Central memory CD8-positive, alpha-beta T cell (primary cell): Measurements from ENCODE around the gene SLC12A3.
A peak's percentile ranks its signal among the peaks of the same experiment; 100 is the strongest.

ENCODE experiments used
- ATAC-seq: fragments of 150-1000 bp; cut with Tn5 transposase; replicated peaks from 2 replicates; pipeline ENCODE4 v1.10.0; 2022; ENCODE audit warnings: mild to moderate bottlenecking, moderate FRiP score, moderate number of reproducible peaks; ENCODE audit not compliant: poor library complexity, severe bottlenecking; ENCODE audit errors: extremely low read depth
- DNase-seq, 2 donors: peaks; one replicate each; pipeline ENCODE4 v3.0.0; 2021; ENCODE audit warnings: low spot score in 2 of 2
- H3K27ac Mint-ChIP-seq: one replicate; pipeline ENCODE4 v1.8.0; 2022; ENCODE audit warnings: low read depth, mild to moderate bottlenecking, moderate library complexity, mixed read lengths
- H3K27me3 Mint-ChIP-seq: one replicate; pipeline ENCODE4 v1.8.0; 2022; ENCODE audit warnings: mixed read lengths
- H3K36me3 Mint-ChIP-seq: one replicate; pipeline ENCODE4 v1.8.0; 2022; ENCODE audit warnings: mild to moderate bottlenecking, moderate library complexity, mixed read lengths; ENCODE audit not compliant: insufficient read depth
- H3K4me1 Mint-ChIP-seq: one replicate; pipeline ENCODE4 v1.8.0; 2022; ENCODE audit warnings: mixed read lengths
- H3K4me3 Mint-ChIP-seq: one replicate; pipeline ENCODE4 v1.8.0; 2022; ENCODE audit warnings: mild to moderate bottlenecking, moderate library complexity, mixed read lengths
- H3K9me3 Mint-ChIP-seq: one replicate; pipeline ENCODE4 v1.8.0; 2022; ENCODE audit warnings: mixed read lengths

SLC12A3 gene

GRCh38 chr16:56950881-56951771, 86.1 kb downstream of the SLC12A3 start:
- Mint-ChIP-seq H3K9me3 (no peaks in the 10 kb centered on the region), H3K4me3 (no peak overlapping the region), H3K27ac (peak overlapping the region; percentile 63), H3K27me3 (no peaks in the 10 kb centered on the region), H3K4me1 (peaks cover 18% of the 10 kb centered on the region), H3K36me3 (peaks cover 4% of the 10 kb centered on the region)
- DNase-seq (peak in 1 of 2 donors; percentile 23), ATAC-seq (peak; percentile 80)

GRCh38 chr16:56953006-56953405, 88.0 kb downstream of the SLC12A3 start:
- Mint-ChIP-seq H3K4me3 (no peak overlapping the region), H3K27me3 (no peaks in the 10 kb centered on the region), H3K27ac (no peak overlapping the region), H3K4me1 (peaks cover 14% of the 10 kb centered on the region), H3K9me3 (no peaks in the 10 kb centered on the region), H3K36me3 (peaks cover 3% of the 10 kb centered on the region)
- ATAC-seq (no peak), DNase-seq (no peak)

- DNase-seq (no peak), ATAC-seq (no peak)
- Mint-ChIP-seq H3K9me3 (no peaks in the 10 kb centered on the region), H3K27me3 (no peaks in the 10 kb centered on the region), H3K4me3 (no peak overlapping the region), H3K36me3 (no peaks in the 10 kb centered on the region), H3K27ac (no peak overlapping the region), H3K4me1 (peaks cover 6% of the 10 kb centered on the region)
Observed at GRCh38 chr16:56956076-56956475, 91.1 kb downstream of the SLC12A3 start.

GRCh38 chr16:56956756-56957155, 91.7 kb downstream of the SLC12A3 start:
- Mint-ChIP-seq H3K9me3 (no peaks in the 10 kb centered on the region), H3K36me3 (no peaks in the 10 kb centered on the region), H3K27ac (no peak overlapping the region), H3K4me3 (no peak overlapping the region), H3K4me1 (no peaks in the 10 kb centered on the region), H3K27me3 (no peaks in the 10 kb centered on the region)
- DNase-seq, result no peak
- ATAC-seq, result no peak

GRCh38 chr16:56960681-56961281, 95.8 kb downstream of the SLC12A3 start:
- Mint-ChIP-seq H3K27me3 (no peaks in the 10 kb centered on the region), H3K27ac (no peak overlapping the region), H3K9me3 (no peaks in the 10 kb centered on the region), H3K4me1 (peaks cover 16% of the 10 kb centered on the region), H3K36me3 (peaks cover 1% of the 10 kb centered on the region), H3K4me3 (no peak overlapping the region)
- no peak for ATAC-seq
- no peak for DNase-seq

- H3K9me3 Mint-ChIP-seq, result no peaks in the 10 kb centered on the region
- no peak for DNase-seq
- H3K36me3 Mint-ChIP-seq, result peaks cover 4% of the 10 kb centered on the region
- H3K27ac Mint-ChIP-seq, result no peak overlapping the region
- H3K4me3 Mint-ChIP-seq, result no peak overlapping the region
- peaks cover 23% of the 10 kb centered on the region for H3K4me1 Mint-ChIP-seq
- no peaks in the 10 kb centered on the region for H3K27me3 Mint-ChIP-seq
- no peak for ATAC-seq
Observed at GRCh38 chr16:56961386-56961785, 96.4 kb downstream of the SLC12A3 start.

GRCh38 chr16:56961851-56962281, 96.9 kb downstream of the SLC12A3 start, which contains the start of gene CETP:
Gene CETP, plus strand, starts transcription at chr16:56961950. Its CDS starts 30 bp downstream, at chr16:56961980.
- Mint-ChIP-seq H3K36me3 (peaks cover 4% of the 10 kb centered on the region), H3K27me3 (no peaks in the 10 kb centered on the region), H3K9me3 (no peaks in the 10 kb centered on the region), H3K4me1 (peaks cover 23% of the 10 kb centered on the region), H3K4me3 (no peak within 1 kb of the TSS), H3K27ac (no peak within 1 kb of the TSS)
- ATAC-seq, result no peak
- no peak for DNase-seq

- ATAC-seq (peak; percentile 91), DNase-seq (peak; percentile 90 to 99)
- Mint-ChIP-seq H3K27me3 (no peaks in the 10 kb centered on the region), H3K36me3 (peaks cover 4% of the 10 kb centered on the region), H3K4me1 (peaks cover 23% of the 10 kb centered on the region), H3K27ac (peak overlapping the region; percentile 68), H3K9me3 (no peaks in the 10 kb centered on the region), H3K4me3 (no peak overlapping the region)
Observed at GRCh38 chr16:56964243-56965148, 99.5 kb downstream of the SLC12A3 start.
